Suprapubic skin (tissue), 4 donors: ENCODE measurements around the gene TOP2B.

ENCODE experiments used
- POLR2A ChIP-seq, 2 donors: fragments of 450-650 bp; IDR thresholded peaks; one replicate each; pipeline ENCODE4 v1.6.1; 2017; ENCODE audit warnings: antibody characterized with exemption in 2 of 2, mild to moderate bottlenecking in 2 of 2, moderate library complexity in 2 of 2
- POLR2AphosphoS5 ChIP-seq, 3 donors: sonication (generic); formaldehyde crosslinking; IDR thresholded peaks; one replicate each; pipeline ENCODE4 v1.6.1; 2017; ENCODE audit warnings: antibody characterized with exemption in 3 of 3
- TF ChIP-seq, protein P1 (sequence below), 2 donors: fragments of 200-600 bp in 1 of 2; fragments of 450-650 bp in 1 of 2; sonication (generic) in 1 of 2; IDR thresholded peaks; one replicate each; pipeline ENCODE4 v1.5.1; 2016 to 2019; ENCODE audit warnings: antibody characterized with exemption in 2 of 2, mild to moderate bottlenecking in 1 of 2, moderate library complexity in 1 of 2

DNA sequence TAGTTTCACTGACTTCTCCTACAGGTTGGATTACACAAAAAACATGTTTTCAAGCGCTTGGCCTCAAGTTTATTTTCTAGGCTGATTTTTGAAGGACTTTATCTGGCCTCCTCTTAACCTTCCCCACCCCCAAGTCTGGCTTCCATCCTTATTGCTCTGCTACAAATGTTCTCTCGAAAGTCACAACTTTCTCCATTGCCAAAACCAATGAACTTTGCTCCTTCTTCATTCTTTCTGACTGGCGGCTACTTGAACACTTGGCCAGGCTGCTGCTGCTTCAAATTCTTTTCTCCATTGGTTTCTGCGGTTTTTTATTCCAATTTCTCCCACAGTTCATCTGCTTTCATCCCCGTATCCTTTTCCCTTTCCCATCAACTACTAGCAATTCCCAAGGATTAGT is 106.6 kb downstream of the TOP2B start:
- no peak for TF ChIP-seq POLR2AphosphoS5 (IDR thresholded peaks at IDR 0.05)
- TF ChIP-seq, protein P1, sequence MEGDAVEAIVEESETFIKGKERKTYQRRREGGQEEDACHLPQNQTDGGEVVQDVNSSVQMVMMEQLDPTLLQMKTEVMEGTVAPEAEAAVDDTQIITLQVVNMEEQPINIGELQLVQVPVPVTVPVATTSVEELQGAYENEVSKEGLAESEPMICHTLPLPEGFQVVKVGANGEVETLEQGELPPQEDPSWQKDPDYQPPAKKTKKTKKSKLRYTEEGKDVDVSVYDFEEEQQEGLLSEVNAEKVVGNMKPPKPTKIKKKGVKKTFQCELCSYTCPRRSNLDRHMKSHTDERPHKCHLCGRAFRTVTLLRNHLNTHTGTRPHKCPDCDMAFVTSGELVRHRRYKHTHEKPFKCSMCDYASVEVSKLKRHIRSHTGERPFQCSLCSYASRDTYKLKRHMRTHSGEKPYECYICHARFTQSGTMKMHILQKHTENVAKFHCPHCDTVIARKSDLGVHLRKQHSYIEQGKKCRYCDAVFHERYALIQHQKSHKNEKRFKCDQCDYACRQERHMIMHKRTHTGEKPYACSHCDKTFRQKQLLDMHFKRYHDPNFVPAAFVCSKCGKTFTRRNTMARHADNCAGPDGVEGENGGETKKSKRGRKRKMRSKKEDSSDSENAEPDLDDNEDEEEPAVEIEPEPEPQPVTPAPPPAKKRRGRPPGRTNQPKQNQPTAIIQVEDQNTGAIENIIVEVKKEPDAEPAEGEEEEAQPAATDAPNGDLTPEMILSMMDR (IDR thresholded peaks at IDR 0.05) = no peak
- TF ChIP-seq POLR2A (IDR thresholded peaks at IDR 0.05) = no peak
